IPS-NIHi7 (cell line): ENCODE results near the gene GJC2.

Experiments used
- DNase-seq: peaks from one replicate; pipeline ENCODE4 v3.0.0; 2012; ENCODE audit warnings: mixed read lengths; ENCODE audit errors: extremely low spot score

The GJC2 gene

GRCh38 chr1:228114827-228115226 is 34.9 kb upstream of the GJC2 start:
- DNase-seq, result no peak

- DNase-seq, result no peak
Measured at GRCh38 chr1:228117335-228117734, 32.4 kb upstream of the GJC2 start.

- DNase-seq, result no peak
Measured at GRCh38 chr1:228118040-228118439, 31.7 kb upstream of the GJC2 start.

GRCh38 chr1:228120351-228120750 is 29.4 kb upstream of the GJC2 start:
- DNase-seq, result no peak

GRCh38 chr1:228120857-228121489 is 28.8 kb upstream of the GJC2 start:
- DNase-seq, result no peak

- DNase-seq, result no peak
Measured at GRCh38 chr1:228122921-228123441, 26.7 kb upstream of the GJC2 start.

GRCh38 chr1:228123505-228123904 is 26.2 kb upstream of the GJC2 start:
- no peak for DNase-seq

GRCh38 chr1:228125185-228125584 is 24.5 kb upstream of the GJC2 start:
- no peak for DNase-seq

- DNase-seq, result no peak
Measured at GRCh38 chr1:228131766-228132165, 18.0 kb upstream of the GJC2 start.

GRCh38 chr1:228134591-228134990 is 15.1 kb upstream of the GJC2 start:
- no peak for DNase-seq

- DNase-seq, result no peak
Measured at GRCh38 chr1:228136901-228137300, 12.8 kb upstream of the GJC2 start.

GRCh38 chr1:228139406-228139930 is 10.3 kb upstream of the GJC2 start:
- no peak for DNase-seq

- peak; percentile 98 for DNase-seq
Measured at GRCh38 chr1:228139931-228140723, 9.6 kb upstream of the GJC2 start, which contains the start of gene GUK1. Gene GUK1 (plus strand): TSS chr1:228140279. CDS start chr1:228140303, 24 bp downstream.

- no peak for DNase-seq
Measured at GRCh38 chr1:228140724-228141225, 9.0 kb upstream of the GJC2 start.

GRCh38 chr1:228141226-228142044 is 8.3 kb upstream of the GJC2 start:
- DNase-seq, result no peak

GRCh38 chr1:228142155-228142691 is 7.5 kb upstream of the GJC2 start:
- DNase-seq, result no peak

GRCh38 chr1:228142701-228143136 is 7.0 kb upstream of the GJC2 start:
- no peak for DNase-seq

GRCh38 chr1:228143480-228144192 is 6.1 kb upstream of the GJC2 start:
- DNase-seq, result no peak

- no peak for DNase-seq
Measured at GRCh38 chr1:228144193-228144992, 5.3 kb upstream of the GJC2 start.

- DNase-seq, result no peak
Measured at GRCh38 chr1:228144993-228145343, 4.8 kb upstream of the GJC2 start.
